A549 (cell line): Measurements from ENCODE around the gene ADAMTSL4. TPM values are rescaled to one million over a fixed set of nuclear protein-coding genes. Genes with fewer than 3 reads are reported as not detected.

Experiments
- ATAC-seq, 2 experiments: fragments of 200-7000 bp in 1 of 2; fragments of >200 bp in 1 of 2; cut with Nextera tagmentation in 1 of 2; cut with Tn5 transposase in 1 of 2; 3 replicates each; pipeline versions ENCODE4 v1.8.0 to v1.9.1; 2018 to 2020; ENCODE audit warnings: mild to moderate bottlenecking in 1 of 2, moderate library complexity in 1 of 2
- CTCF ChIA-PET: fragments of 300-600 bp; sonication (Branson Sonifier 250); formaldehyde crosslinking; extraction: SDS; loops from one replicate; lab custom pipeline; 2021; ENCODE audit warnings: antibody characterized with exemption, inconsistent platforms; lab: Yijun Ruan, JAX
- POLR2A ChIA-PET: fragments of 350-600 bp; formaldehyde crosslinking; extraction: SDS; loops from one replicate; lab custom pipeline; 2021; ENCODE audit warnings: antibody characterized with exemption, inconsistent platforms; lab: Yijun Ruan, JAX
- DNase-seq, 2 experiments: peaks; one replicate each; pipeline versions ENCODE4 v3.0.0 to v3.0.0-alpha.2; 2011 to 2016; ENCODE audit warnings: low read depth in 1 of 2, low spot score in 1 of 2
- FAIRE-seq: peaks from 2 replicates; lab custom pipeline; 2011; peaks lifted over from hg19 to GRCh38; lab: Jason Lieb, UNC
- H3K27ac ChIP-seq, 2 experiments: fragments of >200 bp; sonication (Bioruptor Twin); formaldehyde crosslinking; 3 replicates each; pipeline ENCODE4 v1.5.1; 2016 to 2017
- H3K4me1 ChIP-seq: fragments of >200 bp; sonication (Bioruptor Twin); formaldehyde crosslinking; 3 replicates; pipeline ENCODE4 v1.6.1; 2016
- H3K4me2 ChIP-seq: fragments of >200 bp; sonication (Bioruptor Twin); formaldehyde crosslinking; 3 replicates; pipeline ENCODE4 v1.6.1; 2016
- H3K4me3 ChIP-seq: fragments of >200 bp; sonication (Bioruptor Twin); formaldehyde crosslinking; 3 replicates; pipeline ENCODE4 v1.5.1; 2016
- H3K9me3 ChIP-seq: fragments of >200 bp; sonication (Bioruptor Twin); formaldehyde crosslinking; 3 replicates; pipeline ENCODE4 v1.6.1; 2016
- BHLHE40 ChIP-seq: IDR thresholded peaks from 2 replicates; pipeline ENCODE4 v1.6.1; 2012; ENCODE audit warnings: low read depth, low read length, inconsistent platforms
- ELK1 ChIP-seq: fragments of 150-350 bp; IDR thresholded peaks from 2 replicates; pipeline ENCODE4 v1.6.1; 2014; ENCODE audit warnings: low read depth, mild to moderate bottlenecking, low read length
- EP300 ChIP-seq, 2 experiments: fragments of >200 bp; sonication (Bioruptor Twin); formaldehyde crosslinking; IDR thresholded peaks; 2 replicates in 1 of 2; 3 replicates in 1 of 2; pipeline ENCODE4 v1.6.1; 2016 to 2017
- FOSL2 ChIP-seq, 2 experiments: fragments of 450-650 bp in 1 of 2; fragments of >200 bp in 1 of 2; sonication (Bioruptor Twin) in 1 of 2; formaldehyde crosslinking; IDR thresholded peaks; 2 replicates each; pipeline versions ENCODE4 v1.5.0 to v1.6.1; 2016 to 2020; ENCODE audit warnings: mild to moderate bottlenecking in 1 of 2, moderate library complexity in 1 of 2
- FOXS1 ChIP-seq: fragments of 250-450 bp; sonication (Bioruptor Pico); IDR thresholded peaks from 2 replicates; pipeline ENCODE4 v1.5.0; 2020; ENCODE audit warnings: mild to moderate bottlenecking, moderate library complexity
- HDAC2 ChIP-seq: fragments of 200-600 bp; sonication (generic); IDR thresholded peaks from 2 replicates; pipeline ENCODE4 v1.6.1; 2016
- HEYL ChIP-seq: fragments of 250-450 bp; sonication (Bioruptor Pico); IDR thresholded peaks from 2 replicates; pipeline ENCODE4 v1.8.0; 2021; ENCODE audit warnings: mild to moderate bottlenecking, moderate library complexity
- HMGXB4 ChIP-seq: fragments of 250-450 bp; sonication (Bioruptor Pico); IDR thresholded peaks from 2 replicates; pipeline ENCODE4 v1.5.0; 2021; ENCODE audit warnings: mild to moderate bottlenecking, moderate library complexity, borderline replicate concordance
- HOXB5 ChIP-seq: fragments of 250-450 bp; sonication (Bioruptor Pico); IDR thresholded peaks from 2 replicates; pipeline ENCODE4 v1.5.0; 2020; ENCODE audit warnings: mild to moderate bottlenecking, moderate library complexity
- JUNB ChIP-seq: fragments of >200 bp; sonication (Bioruptor Twin); formaldehyde crosslinking; IDR thresholded peaks from 2 replicates; pipeline ENCODE4 v1.6.1; 2016
- MAX ChIP-seq: IDR thresholded peaks from 2 replicates; pipeline ENCODE4 v1.6.1; 2012
- NR3C1 ChIP-seq: fragments of >200 bp; sonication (Bioruptor Twin); formaldehyde crosslinking; IDR thresholded peaks from 3 replicates; pipeline ENCODE4 v1.6.1; 2017
- PHF8 ChIP-seq: fragments of 200-600 bp; sonication (generic); IDR thresholded peaks from 2 replicates; pipeline ENCODE4 v1.6.1; 2016; ENCODE audit warnings: low read depth, mild to moderate bottlenecking, antibody characterized with exemption, moderate library complexity, borderline replicate concordance
- RARB ChIP-seq: fragments of 250-450 bp; sonication (Bioruptor Pico); IDR thresholded peaks from 2 replicates; pipeline ENCODE4 v1.8.0; 2021; ENCODE audit warnings: mild to moderate bottlenecking, moderate library complexity
- REST ChIP-seq: fragments of 200-600 bp; sonication (generic); IDR thresholded peaks from 2 replicates; pipeline ENCODE4 v1.6.1; 2016; ENCODE audit warnings: antibody characterized with exemption, mild to moderate bottlenecking, moderate library complexity
- RNF2 ChIP-seq: fragments of 200-600 bp; sonication (generic); IDR thresholded peaks from 2 replicates; pipeline ENCODE4 v1.6.1; 2016; ENCODE audit warnings: low read depth, mild to moderate bottlenecking, antibody characterized with exemption, moderate library complexity, borderline replicate concordance
- ZC3H11A ChIP-seq: fragments of 450-650 bp; IDR thresholded peaks from 2 replicates; pipeline ENCODE4 v1.6.1; 2014; ENCODE audit warnings: antibody characterized with exemption, mild to moderate bottlenecking
- ZFP36 ChIP-seq: fragments of 450-650 bp; IDR thresholded peaks from 2 replicates; pipeline ENCODE4 v1.6.1; 2014; ENCODE audit warnings: borderline replicate concordance; ENCODE audit not compliant: partially characterized antibody
- ZSCAN20 ChIP-seq: fragments of 250-450 bp; sonication (Bioruptor Pico); IDR thresholded peaks from 2 replicates; pipeline ENCODE4 v1.8.0; 2022; ENCODE audit warnings: mild to moderate bottlenecking, moderate library complexity
- WGBS: methylation state at CpG from one replicate; pipeline ENCODE4 v1.1.6; 2017; ENCODE audit errors: missing lambda C conversion rate; 5-methylcytosine and 5-hydroxymethylcytosine counted together
- polyA plus RNA-seq, 4 experiments: library from polyadenylated mRNA; depleted of rRNA in 3 of 4; stranded (reverse); fragments of >200 nt; fragmentation: RNase III in 1 of 4; extraction: RNeasy Plus Mini Kit Qiagen cat#74134 plus additional on column Dnase treatment in 1 of 4; gene quantifications; 2 replicates in 3 of 4; 3 replicates in 1 of 4; pipeline ENCODE4 v1.2.3, GENCODE V29; 2011 to 2017
- TF ChIP-seq, protein P1 (sequence below): fragments of >200 bp; sonication (Bioruptor Twin); formaldehyde crosslinking; IDR thresholded peaks from 3 replicates; pipeline ENCODE4 v1.5.1; 2016

ADAMTSL4 gene
- polyA plus RNA-seq, 2 of the 4 experiments (the other 2 are of a cell fraction): 1.3 to 2.0 TPM

- no peak for DNase-seq
- Histone ChIP-seq H3K4me3 (no peak overlapping the region), H3K4me1 (peaks cover 17% of the 10 kb centered on the region), H3K27ac (peak overlapping the region in 1 of 2 experiments; percentile 92; a peak in 2 of 6 replicates), H3K9me3 (no peaks in the 10 kb centered on the region), H3K4me2 (no peak overlapping the region)
- no peak for TF ChIP-seq EP300 (IDR thresholded peaks at IDR 0.05)
- TF ChIP-seq NR3C1: no peak
- no peak for TF ChIP-seq PHF8
- no peak for TF ChIP-seq ELK1
- TF ChIP-seq ZSCAN20 (CRISPR knock-in tag): no peak
- no peak for TF ChIP-seq RARB (CRISPR knock-in tag)
- no peak for TF ChIP-seq ZFP36
- no peak for FAIRE-seq
- ATAC-seq: no peak
- WGBS: 89% methylated on average over 13 of the region's 23 CpGs
- POLR2A ChIA-PET: no interaction called here
- CTCF ChIA-PET: interaction anchor here (6.1 kb wide), 1 partner anchor 7 kb away, joined by 102 read pairs; no protein-coding TSS in a partner anchor
Measured at GRCh38 chr1:150553392-150554085, 4.3 kb downstream of the ADAMTSL4 start.

- TF ChIP-seq HMGXB4 (CRISPR knock-in tag): no peak
- TF ChIP-seq HDAC2: no peak
- TF ChIP-seq BHLHE40: no peak
- no peak for TF ChIP-seq ZC3H11A
- TF ChIP-seq MAX: no peak
- TF ChIP-seq, protein P1, sequence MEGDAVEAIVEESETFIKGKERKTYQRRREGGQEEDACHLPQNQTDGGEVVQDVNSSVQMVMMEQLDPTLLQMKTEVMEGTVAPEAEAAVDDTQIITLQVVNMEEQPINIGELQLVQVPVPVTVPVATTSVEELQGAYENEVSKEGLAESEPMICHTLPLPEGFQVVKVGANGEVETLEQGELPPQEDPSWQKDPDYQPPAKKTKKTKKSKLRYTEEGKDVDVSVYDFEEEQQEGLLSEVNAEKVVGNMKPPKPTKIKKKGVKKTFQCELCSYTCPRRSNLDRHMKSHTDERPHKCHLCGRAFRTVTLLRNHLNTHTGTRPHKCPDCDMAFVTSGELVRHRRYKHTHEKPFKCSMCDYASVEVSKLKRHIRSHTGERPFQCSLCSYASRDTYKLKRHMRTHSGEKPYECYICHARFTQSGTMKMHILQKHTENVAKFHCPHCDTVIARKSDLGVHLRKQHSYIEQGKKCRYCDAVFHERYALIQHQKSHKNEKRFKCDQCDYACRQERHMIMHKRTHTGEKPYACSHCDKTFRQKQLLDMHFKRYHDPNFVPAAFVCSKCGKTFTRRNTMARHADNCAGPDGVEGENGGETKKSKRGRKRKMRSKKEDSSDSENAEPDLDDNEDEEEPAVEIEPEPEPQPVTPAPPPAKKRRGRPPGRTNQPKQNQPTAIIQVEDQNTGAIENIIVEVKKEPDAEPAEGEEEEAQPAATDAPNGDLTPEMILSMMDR: no peak
- no peak for TF ChIP-seq HOXB5
- TF ChIP-seq JUNB: no peak
- no peak for TF ChIP-seq FOXS1
- 81% methylated on average over 6 of the region's 8 CpGs for WGBS
- DNase-seq (no peak), ATAC-seq (no peak), FAIRE-seq (no peak)
- ChIA-PET POLR2A (no interaction called here), CTCF (interaction anchor here (6.1 kb wide), 1 partner anchor 7 kb away, joined by 102 read pairs; no protein-coding TSS in a partner anchor)
- Histone ChIP-seq H3K4me1 (peaks cover 17% of the 10 kb centered on the region), H3K9me3 (no peaks in the 10 kb centered on the region), H3K4me2 (no peak overlapping the region), H3K4me3 (no peak overlapping the region), H3K27ac (0 out of 6 replicates have a peak overlapping the region, but pooled peaks of 1 of the 2 experiments have one; percentile 31)
Measured at GRCh38 chr1:150554086-150554452, 4.9 kb downstream of the ADAMTSL4 start.

GRCh38 chr1:150555198-150555970 is 6.2 kb downstream of the ADAMTSL4 start:
- peaks cover 24% of the 10 kb centered on the region for H3K4me1 ChIP-seq
- ChIA-PET CTCF (interaction anchor here (0.6 kb wide), 1 partner anchor 23 kb away, joined by 3 read pairs; no protein-coding TSS in a partner anchor), POLR2A (no interaction called here)
- ATAC-seq (no peak), FAIRE-seq (no peak), DNase-seq (no peak)
- H3K9me3 ChIP-seq: no peaks in the 10 kb centered on the region
- no peak overlapping the region for H3K4me3 ChIP-seq
- H3K4me2 ChIP-seq: no peak overlapping the region
- 91% methylated on average over 19 of the region's 19 CpGs for WGBS
- H3K27ac ChIP-seq: no peak overlapping the region
- TF ChIP-seq REST (no peak), FOSL2 (IDR thresholded peaks at IDR 0.05) (no peak), FOSL2 (CRISPR knock-in tag; IDR thresholded peaks at IDR 0.05) (no peak), HEYL (CRISPR knock-in tag) (no peak), JUNB (no peak), ELK1 (no peak), RNF2 (no peak), PHF8 (no peak), RARB (CRISPR knock-in tag) (no peak)
